Measurements from ENCODE around the gene IDH3G.
"Not testable (repeated sequence)": the region's sequence is repeated elsewhere in the genome, so short reads cannot be mapped to it uniquely, and the experiment has no call there.

IDH3G gene

GRCh38 chrX:153821066-153821465 is 26.9 kb upstream of the IDH3G start:
- no peak for TF ChIP-seq CTCF (IDR thresholded peaks at IDR 0.05; ENCODE audit: low read depth, low read length)
- no peak overlapping the region for H3K4me3 ChIP-seq (ENCODE audit: low read depth, low read length)

- no peak overlapping the region for H3K4me3 ChIP-seq (ENCODE audit: low read depth, low read length)
- no peak for TF ChIP-seq CTCF (IDR thresholded peaks at IDR 0.05; ENCODE audit: low read depth, low read length)
These were observed 26.4 kb upstream of the IDH3G start for GRCh38 chrX:153820601-153821000.

GRCh38 chrX:153819384-153820040 is 25.3 kb upstream of the IDH3G start:
- peak overlapping the region; percentile 42 for H3K4me3 ChIP-seq (ENCODE audit: low read depth, low read length)
- no peak for TF ChIP-seq CTCF (IDR thresholded peaks at IDR 0.05; ENCODE audit: low read depth, low read length)

- no peak for TF ChIP-seq CTCF (IDR thresholded peaks at IDR 0.05; ENCODE audit: low read depth, low read length)
- H3K4me3 ChIP-seq (ENCODE audit: low read depth, low read length) = peak overlapping the region; percentile 42
These were observed 24.6 kb upstream of the IDH3G start for GRCh38 chrX:153818571-153819383.

GRCh38 chrX:153818064-153818463 is 23.9 kb upstream of the IDH3G start:
- not testable (repeated sequence) for H3K4me3 ChIP-seq (ENCODE audit: low read depth, low read length)

GRCh38 chrX:153816831-153817690 is 22.9 kb upstream of the IDH3G start:
- no peak overlapping the region for H3K4me3 ChIP-seq (ENCODE audit: low read depth, low read length)
- no peak for TF ChIP-seq CTCF (IDR thresholded peaks at IDR 0.05; ENCODE audit: low read depth, low read length)

- no peak for TF ChIP-seq CTCF (IDR thresholded peaks at IDR 0.05; ENCODE audit: low read depth, low read length)
- H3K4me3 ChIP-seq (ENCODE audit: low read depth, low read length) = no peak overlapping the region
These were observed 20.6 kb upstream of the IDH3G start for GRCh38 chrX:153814591-153815315.

Data from WI38 (cell line).